Measurements from ENCODE around the gene SLC25A23.

SLC25A23 gene

GRCh38 chr19:6476155-6476895 lies 16.7 kb upstream of the SLC25A23 start:
- DNase-seq (ENCODE audit: low read depth, low spot score): peak; percentile 93
- Histone ChIP-seq H3K9ac (ENCODE audit: insufficient read length) (no peak overlapping the region), H3K27ac (no peak overlapping the region; the same call in 1 of the 2 replicates), H3K36me3 (ENCODE audit: insufficient read depth, low read length) (no peaks in the 10 kb centered on the region), H3K9me3 (ENCODE audit: low read depth, low read length) (no peaks in the 10 kb centered on the region), H3K4me3 (peak overlapping the region; percentile 76)
- TF ChIP-seq FOXP2 (optimal IDR thresholded peaks at IDR 0.05; ENCODE audit: control extremely low read depth, extremely low read length, insufficient read depth): no peak
- TF ChIP-seq POLR2AphosphoS5 (IDR thresholded peaks at IDR 0.05; ENCODE audit: borderline replicate concordance, low read depth, low read length): peak; percentile 39; the same call in 1 of the 2 replicates

DNA sequence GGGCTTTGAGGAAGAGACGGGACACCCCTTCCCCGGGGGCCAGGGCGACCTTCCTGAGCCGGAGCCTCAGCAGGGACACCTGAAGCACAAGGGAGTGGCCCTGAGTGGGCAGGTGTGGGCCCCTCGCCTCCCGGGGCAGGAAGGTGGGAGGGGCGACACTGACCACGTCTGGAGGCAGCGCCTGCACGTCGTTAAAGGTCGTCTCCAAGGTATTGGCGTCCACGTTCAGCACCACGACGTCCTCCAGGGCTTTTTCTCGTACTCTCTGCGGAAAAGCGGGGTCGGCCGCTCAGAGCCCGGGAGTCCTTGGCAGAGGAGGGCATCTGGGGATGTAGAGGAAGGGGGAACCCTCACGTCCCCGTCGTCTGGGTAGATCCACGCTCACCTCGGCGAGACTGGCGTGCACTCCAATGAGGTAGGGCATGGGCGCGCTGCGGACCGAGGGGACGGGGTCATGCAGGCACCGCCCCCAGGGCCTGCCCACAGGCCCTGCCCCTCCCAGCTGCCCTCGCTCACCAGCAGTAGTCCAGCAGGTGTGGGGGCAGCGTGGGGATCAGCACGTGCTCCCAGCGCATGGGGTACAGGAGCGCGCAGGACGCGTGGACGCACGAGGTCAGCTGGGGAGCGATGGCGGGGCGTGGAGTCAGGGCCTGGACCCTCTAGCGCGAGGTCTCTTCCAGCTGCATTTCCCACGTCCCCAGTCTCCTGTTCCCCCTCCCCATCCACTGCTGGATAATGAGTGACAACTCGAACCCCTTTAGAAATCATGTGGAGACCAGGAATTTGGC lies 15.9 kb upstream of the SLC25A23 start:
- no peaks in the 10 kb centered on the region for H3K36me3 ChIP-seq (ENCODE audit: insufficient read depth, low read length)
- no peak overlapping the region for H3K27ac ChIP-seq

GRCh38 chr19:6473647-6474046 lies 14.1 kb upstream of the SLC25A23 start:
- no peak for DNase-seq (ENCODE audit: low read depth, low spot score)
- no peaks in the 10 kb centered on the region for H3K9me3 ChIP-seq (ENCODE audit: low read depth, low read length)
- H3K36me3 ChIP-seq (ENCODE audit: insufficient read depth, low read length): no peaks in the 10 kb centered on the region
- H3K27ac ChIP-seq: no peak overlapping the region
- H3K4me3 ChIP-seq: no peak overlapping the region
- no peak overlapping the region for H3K9ac ChIP-seq (ENCODE audit: insufficient read length)
- TF ChIP-seq FOXP2 (optimal IDR thresholded peaks at IDR 0.05; ENCODE audit: control extremely low read depth, extremely low read length, insufficient read depth): no peak
- TF ChIP-seq EZH2 (IDR thresholded peaks at IDR 0.05): no peak
- TF ChIP-seq POLR2AphosphoS5 (IDR thresholded peaks at IDR 0.05; ENCODE audit: borderline replicate concordance, low read depth, low read length): no peak

More for the DNA sequence above, 15.9 kb upstream of the SLC25A23 start:
- no peak for DNase-seq (ENCODE audit: low read depth, low spot score)
- Histone ChIP-seq H3K9me3 (ENCODE audit: low read depth, low read length) (no peaks in the 10 kb centered on the region), H3K9ac (ENCODE audit: insufficient read length) (no peak overlapping the region), H3K4me3 (peak overlapping the region; percentile 76)
- TF ChIP-seq POLR2AphosphoS5 (IDR thresholded peaks at IDR 0.05; ENCODE audit: borderline replicate concordance, low read depth, low read length) (no peak), FOXP2 (optimal IDR thresholded peaks at IDR 0.05; ENCODE audit: control extremely low read depth, extremely low read length, insufficient read depth) (no peak), EZH2 (IDR thresholded peaks at IDR 0.05) (no peak)

DNA sequence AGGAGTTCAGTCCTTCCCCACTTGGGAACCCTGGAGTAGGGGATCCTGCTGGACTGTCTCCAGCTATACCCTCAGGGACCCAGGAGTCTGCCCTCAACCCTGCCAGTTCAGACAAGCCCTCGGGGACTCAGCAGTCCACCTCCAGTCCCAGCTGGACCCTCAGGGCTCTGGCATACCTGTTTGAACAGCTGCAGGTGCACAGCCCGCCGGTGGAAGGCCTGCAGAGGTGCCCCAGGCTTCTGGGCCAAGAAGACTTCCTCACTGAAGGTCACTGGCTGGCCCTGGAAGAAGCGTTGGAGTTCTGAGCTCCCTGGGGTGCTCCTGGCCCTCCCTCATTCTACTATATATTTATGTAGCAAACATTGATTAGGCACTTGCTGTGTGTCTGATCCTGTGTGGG lies 13.1 kb upstream of the SLC25A23 start:
- no peak overlapping the region for H3K9ac ChIP-seq (ENCODE audit: insufficient read length)
- H3K36me3 ChIP-seq (ENCODE audit: insufficient read depth, low read length): no peaks in the 10 kb centered on the region
- no peak for TF ChIP-seq FOXP2 (optimal IDR thresholded peaks at IDR 0.05; ENCODE audit: control extremely low read depth, extremely low read length, insufficient read depth)
- TF ChIP-seq POLR2AphosphoS5 (IDR thresholded peaks at IDR 0.05; ENCODE audit: borderline replicate concordance, low read depth, low read length): no peak
- TF ChIP-seq EZH2 (IDR thresholded peaks at IDR 0.05): no peak
- DNase-seq (ENCODE audit: low read depth, low spot score): no peak
- H3K27ac ChIP-seq: no peak overlapping the region
- H3K9me3 ChIP-seq (ENCODE audit: low read depth, low read length): no peaks in the 10 kb centered on the region
- no peak overlapping the region for H3K4me3 ChIP-seq

DNA sequence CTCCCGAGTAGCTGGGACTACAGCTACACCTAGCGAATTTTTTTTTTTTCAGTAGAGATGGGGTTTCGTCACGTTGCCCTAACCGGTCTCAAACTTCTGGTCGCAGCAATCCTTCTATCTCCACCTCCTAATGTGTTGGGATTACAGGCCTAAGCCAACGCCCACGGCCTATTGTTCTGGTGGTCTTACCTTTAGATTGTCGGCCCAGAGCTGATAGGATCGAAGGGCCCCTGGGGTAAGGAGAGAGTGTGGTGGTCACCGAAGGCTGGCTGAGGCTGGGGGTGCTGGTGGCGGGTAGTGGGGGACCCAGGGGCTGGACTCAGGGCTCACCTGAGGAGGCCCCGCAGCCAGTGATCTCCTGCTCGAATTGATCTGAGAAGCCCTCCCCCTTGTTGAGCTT lies 11.5 kb upstream of the SLC25A23 start:
- TF ChIP-seq POLR2AphosphoS5 (IDR thresholded peaks at IDR 0.05; ENCODE audit: borderline replicate concordance, low read depth, low read length) (no peak), EZH2 (IDR thresholded peaks at IDR 0.05) (no peak), FOXP2 (optimal IDR thresholded peaks at IDR 0.05; ENCODE audit: control extremely low read depth, extremely low read length, insufficient read depth) (no peak)
- no peak overlapping the region for H3K9ac ChIP-seq (ENCODE audit: insufficient read length)

GRCh38 chr19:6470173-6470572 lies 10.6 kb upstream of the SLC25A23 start:
- DNase-seq (ENCODE audit: low read depth, low spot score): no peak
- Histone ChIP-seq H3K9ac (ENCODE audit: insufficient read length) (no peak overlapping the region), H3K9me3 (ENCODE audit: low read depth, low read length) (no peaks in the 10 kb centered on the region), H3K27ac (no peak overlapping the region), H3K4me3 (no peak overlapping the region), H3K36me3 (ENCODE audit: insufficient read depth, low read length) (no peaks in the 10 kb centered on the region)
- TF ChIP-seq FOXP2 (optimal IDR thresholded peaks at IDR 0.05; ENCODE audit: control extremely low read depth, extremely low read length, insufficient read depth) (no peak), POLR2AphosphoS5 (IDR thresholded peaks at IDR 0.05; ENCODE audit: borderline replicate concordance, low read depth, low read length) (no peak)

More for the DNA sequence above, 11.5 kb upstream of the SLC25A23 start:
- no peak for DNase-seq (ENCODE audit: low read depth, low spot score)
- Histone ChIP-seq H3K9me3 (ENCODE audit: low read depth, low read length) (no peaks in the 10 kb centered on the region), H3K27ac (no peak overlapping the region), H3K36me3 (ENCODE audit: insufficient read depth, low read length) (no peaks in the 10 kb centered on the region), H3K4me3 (no peak overlapping the region)

- no peak for DNase-seq (ENCODE audit: low read depth, low spot score)
- H3K9me3 ChIP-seq (ENCODE audit: low read depth, low read length): no peaks in the 10 kb centered on the region
- no peak for TF ChIP-seq FOXP2 (optimal IDR thresholded peaks at IDR 0.05; ENCODE audit: control extremely low read depth, extremely low read length, insufficient read depth)
- TF ChIP-seq POLR2AphosphoS5 (IDR thresholded peaks at IDR 0.05; ENCODE audit: borderline replicate concordance, low read depth, low read length): no peak
- TF ChIP-seq EZH2 (IDR thresholded peaks at IDR 0.05): no peak
- no peaks in the 10 kb centered on the region for H3K36me3 ChIP-seq (ENCODE audit: insufficient read depth, low read length)
- H3K9ac ChIP-seq (ENCODE audit: insufficient read length): no peak overlapping the region
- no peak overlapping the region for H3K27ac ChIP-seq
- H3K4me3 ChIP-seq: no peak overlapping the region
Observed at GRCh38 chr19:6467384-6467783, 7.8 kb upstream of the SLC25A23 start.

- no peak overlapping the region for H3K9ac ChIP-seq (ENCODE audit: insufficient read length)
- no peak for DNase-seq (ENCODE audit: low read depth, low spot score)
- no peaks in the 10 kb centered on the region for H3K9me3 ChIP-seq (ENCODE audit: low read depth, low read length)
- H3K4me3 ChIP-seq: no peak overlapping the region
- H3K27ac ChIP-seq: no peak overlapping the region
- TF ChIP-seq EZH2 (IDR thresholded peaks at IDR 0.05): no peak
- TF ChIP-seq FOXP2 (optimal IDR thresholded peaks at IDR 0.05; ENCODE audit: control extremely low read depth, extremely low read length, insufficient read depth): no peak
- no peak for TF ChIP-seq POLR2AphosphoS5 (IDR thresholded peaks at IDR 0.05; ENCODE audit: borderline replicate concordance, low read depth, low read length)
- no peaks in the 10 kb centered on the region for H3K36me3 ChIP-seq (ENCODE audit: insufficient read depth, low read length)
Observed at GRCh38 chr19:6466526-6467248, 7.1 kb upstream of the SLC25A23 start.
